SU-DHL-6 (cell line): ENCODE results near the gene HIVEP3.

Source experiments
- H2AFZ ChIP-seq: fragments of 200-600 bp; sonication (generic); 2 replicates; pipeline ENCODE4 v1.6.1; 2014; ENCODE audit warnings: low read depth, mild to moderate bottlenecking, moderate library complexity, mixed read lengths, antibody characterized with exemption, low read length; ENCODE audit not compliant: severe bottlenecking
- H3F3A ChIP-seq: fragments of 200-600 bp; shearing (Covaris generic); 2 replicates; pipeline ENCODE4 v1.6.0; 2016; ENCODE audit warnings: antibody characterized with exemption, mild to moderate bottlenecking; ENCODE audit not compliant: insufficient read depth
- H3K27ac ChIP-seq: fragments of 200-600 bp; sonication (generic); 2 replicates; pipeline ENCODE4 v1.5.1; 2016; ENCODE audit warnings: low read depth, mild to moderate bottlenecking, low read length, moderate library complexity, mixed read lengths
- H3K27me3 ChIP-seq: fragments of 200-600 bp; sonication (generic), shearing (Covaris generic); 2 replicates; pipeline ENCODE4 v1.6.0; 2014; ENCODE audit warnings: mild to moderate bottlenecking, low read length
- H3K36me3 ChIP-seq: fragments of 200-600 bp; sonication (generic); 2 replicates; pipeline ENCODE4 v1.6.1; 2014; ENCODE audit warnings: mild to moderate bottlenecking, low read length, mixed read lengths
- H3K4me2 ChIP-seq: fragments of 300-600, 200-600 bp; shearing (Covaris generic), sonication (generic); 2 replicates; pipeline ENCODE4 v1.6.0; 2014; ENCODE audit warnings: low read length, low read depth, mild to moderate bottlenecking; ENCODE audit not compliant: poor library complexity, severe bottlenecking
- H3K4me3 ChIP-seq: fragments of 200-600 bp; sonication (generic); 2 replicates; pipeline ENCODE4 v1.5.1; 2014; ENCODE audit warnings: antibody characterized with exemption, low read length, mild to moderate bottlenecking, mixed read lengths; ENCODE audit not compliant: insufficient read depth, poor library complexity, severe bottlenecking
- H3K79me2 ChIP-seq: fragments of 200-600 bp; sonication (generic); 2 replicates; pipeline ENCODE4 v1.6.1; 2014; ENCODE audit warnings: mild to moderate bottlenecking, low read length, moderate library complexity; ENCODE audit not compliant: insufficient read depth
- H3K9ac ChIP-seq: fragments of 200-600 bp; sonication (generic); 2 replicates; pipeline ENCODE4 v1.7.0; 2014; ENCODE audit warnings: mild to moderate bottlenecking, low read length
- H3K9me2 ChIP-seq: fragments of 200-600 bp; sonication (generic); replicated peaks from 2 replicates; pipeline ENCODE4 v1.6.1; 2014; ENCODE audit warnings: low read length; ENCODE audit not compliant: insufficient read depth
- H3K9me3 ChIP-seq: fragments of 200-600 bp; sonication (generic); 2 replicates; pipeline ENCODE4 v1.6.1; 2014; ENCODE audit warnings: low read length, mixed read lengths; ENCODE audit not compliant: insufficient read depth
- H4K20me1 ChIP-seq: fragments of 200-600 bp; sonication (generic); 2 replicates; pipeline ENCODE4 v1.6.1; 2014; ENCODE audit warnings: low read depth, mild to moderate bottlenecking, antibody characterized with exemption, low read length, moderate library complexity, mixed read lengths
- CTCF ChIP-seq: fragments of 200-600 bp; sonication (generic); IDR thresholded peaks from one replicate; pipeline ENCODE4 v1.5.1; 2017; ENCODE audit warnings: antibody characterized with exemption, mild to moderate bottlenecking, low read length, moderate library complexity; ENCODE audit not compliant: insufficient read depth, poor library complexity, severe bottlenecking
- EZH2phosphoT487 ChIP-seq: fragments of 200-600 bp; sonication (generic), shearing (Covaris generic); conservative IDR thresholded peaks from 2 replicates; pipeline ENCODE4 v1.6.1; 2018; ENCODE audit warnings: mild to moderate bottlenecking, antibody characterized with exemption, low read length, moderate library complexity, mixed read lengths

HIVEP3 gene

GRCh38 chr1:41769068-41769467 is 149.7 kb downstream of the HIVEP3 start:
- TF ChIP-seq CTCF (no peak), EZH2phosphoT487 (no peak)
- no peaks in the 10 kb centered on the region for H3K9me3 ChIP-seq
- H3K36me3 ChIP-seq = no peaks in the 10 kb centered on the region
- no peaks in the 10 kb centered on the region for H3K9me2 ChIP-seq
- H2AFZ ChIP-seq = no peak overlapping the region
- H4K20me1 ChIP-seq = no peaks in the 10 kb centered on the region
- H3K27me3 ChIP-seq = no peaks in the 10 kb centered on the region
- H3K9ac ChIP-seq = no peak overlapping the region
- no peak overlapping the region for H3K4me3 ChIP-seq
- no peak overlapping the region for H3K27ac ChIP-seq
- H3K4me2 ChIP-seq = no peak overlapping the region
- H3F3A ChIP-seq = 0 out of 2 replicates have a peak, but pooled peaks cover 4% of the 10 kb centered on the region
- no peaks in the 10 kb centered on the region for H3K79me2 ChIP-seq

DNA sequence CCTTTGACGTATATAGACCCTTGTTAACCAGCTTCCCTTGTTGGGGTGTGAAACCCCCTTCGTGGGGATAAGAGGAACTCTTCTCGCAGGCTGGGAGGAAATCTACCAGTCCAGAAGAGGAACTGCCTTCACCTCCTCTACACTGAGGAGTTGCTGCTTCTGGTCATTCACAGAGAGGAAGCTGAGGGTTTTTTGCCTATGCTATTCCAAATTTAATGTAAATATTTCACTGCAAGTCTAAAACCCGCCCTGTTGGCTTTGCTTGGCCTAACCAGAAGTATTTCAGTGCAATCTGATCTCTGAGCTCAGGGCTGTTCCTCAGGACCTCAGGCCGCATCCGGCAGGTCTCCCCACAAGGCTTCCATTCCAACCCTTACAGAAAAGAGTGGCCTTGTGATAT is 150.1 kb downstream of the HIVEP3 start:
- no peak overlapping the region for H3K4me2 ChIP-seq
- H3K9me2 ChIP-seq = no peaks in the 10 kb centered on the region
- 0 out of 2 replicates have a peak, but pooled peaks cover 3% of the 10 kb centered on the region for H3F3A ChIP-seq
- H2AFZ ChIP-seq = no peak overlapping the region
- H3K27me3 ChIP-seq = no peaks in the 10 kb centered on the region
- no peak overlapping the region for H3K27ac ChIP-seq
- no peaks in the 10 kb centered on the region for H3K9me3 ChIP-seq
- H3K36me3 ChIP-seq = no peaks in the 10 kb centered on the region
- H4K20me1 ChIP-seq = no peaks in the 10 kb centered on the region
- TF ChIP-seq EZH2phosphoT487 (no peak), CTCF (no peak)
- H3K4me3 ChIP-seq = no peak overlapping the region
- H3K9ac ChIP-seq = no peak overlapping the region
- H3K79me2 ChIP-seq = no peaks in the 10 kb centered on the region

DNA sequence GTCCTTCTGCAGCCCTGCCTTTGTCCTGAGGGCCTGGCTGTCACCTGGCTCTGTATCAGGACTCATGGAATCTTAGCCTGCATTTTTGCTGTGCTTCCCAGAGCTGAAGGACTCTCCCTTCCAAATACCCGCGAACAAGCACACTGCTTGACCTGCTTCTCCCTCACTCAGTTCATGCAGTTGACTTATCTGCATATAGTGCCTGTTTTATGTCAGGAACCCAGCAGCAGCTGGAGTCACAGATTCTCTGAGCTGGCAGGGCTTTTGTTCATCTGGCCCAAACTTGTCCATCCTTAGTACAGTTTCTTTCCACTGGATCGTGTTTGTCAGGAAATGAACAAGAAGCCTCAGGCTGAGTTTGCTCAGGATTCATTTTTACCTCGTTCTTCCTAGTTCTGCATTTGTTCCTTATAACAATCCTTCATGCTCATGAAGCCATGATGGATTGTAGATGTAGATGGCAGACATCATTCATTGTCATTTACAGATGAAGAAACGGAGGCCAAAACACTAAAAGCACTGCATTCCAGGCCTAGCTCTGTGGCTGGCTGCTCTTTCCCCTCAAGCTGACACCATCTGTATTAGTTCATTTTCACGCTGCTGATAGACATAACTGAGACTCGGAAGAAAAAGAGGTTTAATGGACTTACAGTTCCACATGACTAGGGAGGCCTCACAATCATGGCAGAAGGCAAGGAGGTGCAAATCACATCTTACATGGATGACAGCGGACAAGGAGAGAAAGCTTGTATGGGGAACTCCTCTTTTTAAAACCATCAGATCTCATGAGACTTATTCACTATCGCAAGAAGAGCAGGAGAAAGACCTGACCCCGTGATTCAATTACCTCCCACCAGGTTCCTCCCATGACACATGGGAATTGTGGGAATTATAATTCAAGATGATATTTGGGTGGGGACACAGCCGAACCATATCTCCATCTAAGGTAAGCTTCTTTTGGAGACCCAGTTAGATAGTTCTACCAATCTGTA is 150.9 kb downstream of the HIVEP3 start:
- TF ChIP-seq EZH2phosphoT487 (no peak), CTCF (no peak)
- Histone ChIP-seq H3K9ac (no peak overlapping the region), H3K27me3 (no peaks in the 10 kb centered on the region), H3K36me3 (no peaks in the 10 kb centered on the region), H2AFZ (no peak overlapping the region), H3K9me3 (peaks cover 2% of the 10 kb centered on the region; the same call in 1 of the 2 replicates), H3K4me3 (no peak overlapping the region), H3F3A (no peaks in the 10 kb centered on the region), H3K9me2 (no peaks in the 10 kb centered on the region), H4K20me1 (no peaks in the 10 kb centered on the region), H3K4me2 (no peak overlapping the region), H3K27ac (no peak overlapping the region), H3K79me2 (no peaks in the 10 kb centered on the region)
